Osteocyte (in vitro differentiated cells): ENCODE results near the gene RFX4. TPM values are rescaled to one million over a fixed set of nuclear protein-coding genes. Genes with fewer than 3 reads are reported as not detected.

ENCODE experiments used
- DNase-seq: peaks from one replicate; pipeline ENCODE4 v3.0.0; 2021; ENCODE audit warnings: mixed read lengths; ENCODE audit not compliant: unreplicated experiment; ENCODE audit errors: extremely low spot score
- H3K27ac Mint-ChIP-seq: one replicate; pipeline ENCODE4 v1.8.0; 2021; ENCODE audit warnings: mild to moderate bottlenecking, mixed read lengths; ENCODE audit not compliant: unreplicated experiment
- H3K27me3 Mint-ChIP-seq: one replicate; pipeline ENCODE4 v1.8.0; 2021; ENCODE audit warnings: mixed read lengths; ENCODE audit not compliant: unreplicated experiment
- H3K36me3 Mint-ChIP-seq: one replicate; pipeline ENCODE4 v1.8.0; 2021; ENCODE audit warnings: mixed read lengths; ENCODE audit not compliant: unreplicated experiment
- H3K4me1 Mint-ChIP-seq: one replicate; pipeline ENCODE4 v1.8.0; 2021; ENCODE audit warnings: mixed read lengths; ENCODE audit not compliant: unreplicated experiment
- H3K4me3 Mint-ChIP-seq: one replicate; pipeline ENCODE4 v1.8.0; 2021; ENCODE audit warnings: mild to moderate bottlenecking, moderate library complexity, mixed read lengths; ENCODE audit not compliant: unreplicated experiment
- H3K9me3 Mint-ChIP-seq: one replicate; pipeline ENCODE4 v1.8.0; 2021; ENCODE audit warnings: mixed read lengths; ENCODE audit not compliant: unreplicated experiment
- total RNA-seq: library from RNA; stranded (reverse); gene quantifications from 2 replicates; pipeline ENCODE4 v1.2.1, GENCODE V29; 2021
- TF ChIP-seq, protein P1 (sequence below): fragments of 200-600 bp; sonication (generic); IDR thresholded peaks from 2 replicates; pipeline ENCODE4 v1.5.0; 2021; ENCODE audit warnings: antibody characterized with exemption, mild to moderate bottlenecking, moderate library complexity

RFX4 gene
- total RNA-seq, 1 donor from 2014 or later = not detected

DNA sequence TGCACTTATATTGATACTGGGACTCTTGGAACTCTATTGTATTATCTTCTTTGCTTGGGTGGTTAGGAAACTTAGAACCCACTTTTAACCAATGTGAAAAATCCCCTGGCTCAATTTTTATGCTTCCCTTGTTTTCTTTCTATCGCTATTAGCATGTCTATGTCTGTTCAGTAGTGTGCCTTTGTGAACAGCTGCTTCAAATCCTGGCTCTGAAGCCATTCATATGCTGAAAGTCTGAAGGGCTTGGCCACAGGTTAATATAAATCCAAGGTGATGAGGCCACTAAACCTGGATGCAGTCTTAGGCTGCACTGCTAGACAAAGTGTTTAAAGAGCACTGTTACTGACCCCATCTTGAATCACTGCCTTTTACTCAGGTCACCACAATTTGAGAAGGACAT is 96.8 kb downstream of the RFX4 start:
- H3K27me3 Mint-ChIP-seq = peaks cover 24% of the 10 kb centered on the region
- H3K4me1 Mint-ChIP-seq = no peaks in the 10 kb centered on the region
- TF ChIP-seq, protein P1, sequence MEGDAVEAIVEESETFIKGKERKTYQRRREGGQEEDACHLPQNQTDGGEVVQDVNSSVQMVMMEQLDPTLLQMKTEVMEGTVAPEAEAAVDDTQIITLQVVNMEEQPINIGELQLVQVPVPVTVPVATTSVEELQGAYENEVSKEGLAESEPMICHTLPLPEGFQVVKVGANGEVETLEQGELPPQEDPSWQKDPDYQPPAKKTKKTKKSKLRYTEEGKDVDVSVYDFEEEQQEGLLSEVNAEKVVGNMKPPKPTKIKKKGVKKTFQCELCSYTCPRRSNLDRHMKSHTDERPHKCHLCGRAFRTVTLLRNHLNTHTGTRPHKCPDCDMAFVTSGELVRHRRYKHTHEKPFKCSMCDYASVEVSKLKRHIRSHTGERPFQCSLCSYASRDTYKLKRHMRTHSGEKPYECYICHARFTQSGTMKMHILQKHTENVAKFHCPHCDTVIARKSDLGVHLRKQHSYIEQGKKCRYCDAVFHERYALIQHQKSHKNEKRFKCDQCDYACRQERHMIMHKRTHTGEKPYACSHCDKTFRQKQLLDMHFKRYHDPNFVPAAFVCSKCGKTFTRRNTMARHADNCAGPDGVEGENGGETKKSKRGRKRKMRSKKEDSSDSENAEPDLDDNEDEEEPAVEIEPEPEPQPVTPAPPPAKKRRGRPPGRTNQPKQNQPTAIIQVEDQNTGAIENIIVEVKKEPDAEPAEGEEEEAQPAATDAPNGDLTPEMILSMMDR = no peak
- no peaks in the 10 kb centered on the region for H3K9me3 Mint-ChIP-seq
- H3K4me3 Mint-ChIP-seq = no peak overlapping the region
- H3K27ac Mint-ChIP-seq = no peak overlapping the region
- H3K36me3 Mint-ChIP-seq = no peaks in the 10 kb centered on the region
- DNase-seq = no peak

DNA sequence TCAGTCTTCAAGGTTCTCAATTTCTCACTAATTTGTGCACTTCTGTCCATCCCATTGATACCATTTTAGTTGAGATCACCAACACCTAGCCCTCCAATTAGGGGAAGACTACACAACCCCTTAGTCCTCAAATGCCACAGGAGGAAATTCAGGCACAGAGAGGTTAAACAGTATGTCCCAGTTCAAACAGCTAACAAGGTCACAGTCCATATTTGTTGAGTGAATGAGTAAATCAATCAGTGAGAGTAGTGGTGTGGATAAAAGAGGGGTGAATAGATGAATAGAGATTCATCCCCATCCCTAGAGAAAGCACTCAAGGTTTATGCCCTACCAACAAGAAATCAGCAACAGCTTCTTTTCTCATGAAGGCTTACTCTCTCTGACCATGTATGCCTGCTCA is 97.5 kb downstream of the RFX4 start:
- H3K9me3 Mint-ChIP-seq = no peaks in the 10 kb centered on the region
- DNase-seq = no peak
- no peak overlapping the region for H3K4me3 Mint-ChIP-seq
- H3K36me3 Mint-ChIP-seq = no peaks in the 10 kb centered on the region
- no peak overlapping the region for H3K27ac Mint-ChIP-seq
- no peaks in the 10 kb centered on the region for H3K4me1 Mint-ChIP-seq
- TF ChIP-seq, protein P1 = no peak
- peaks cover 24% of the 10 kb centered on the region for H3K27me3 Mint-ChIP-seq

DNA sequence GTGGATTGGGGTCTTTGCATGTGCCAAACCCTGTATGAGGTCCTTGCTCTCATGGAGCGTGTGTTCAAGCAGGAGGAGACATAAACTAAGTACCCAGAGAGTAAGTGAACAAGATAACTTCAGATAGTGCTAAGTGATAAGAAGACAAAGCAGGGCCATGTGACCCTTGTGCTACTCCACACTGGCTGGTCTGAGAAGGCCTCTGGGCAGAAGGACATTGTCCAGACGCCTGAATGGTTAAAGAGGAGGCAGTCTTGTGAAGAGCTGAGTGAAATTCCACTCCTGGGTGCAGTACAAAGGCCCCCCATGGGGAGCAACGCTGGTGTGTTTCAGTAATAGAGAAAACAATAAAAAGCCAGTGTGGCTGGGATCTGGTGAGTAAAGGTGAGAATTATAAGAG is 98.4 kb downstream of the RFX4 start:
- Mint-ChIP-seq H3K4me3 (no peak overlapping the region), H3K27me3 (peaks cover 18% of the 10 kb centered on the region), H3K27ac (no peak overlapping the region), H3K4me1 (no peaks in the 10 kb centered on the region), H3K9me3 (no peaks in the 10 kb centered on the region), H3K36me3 (no peaks in the 10 kb centered on the region)
- TF ChIP-seq, protein P1 = no peak
- no peak for DNase-seq

DNA sequence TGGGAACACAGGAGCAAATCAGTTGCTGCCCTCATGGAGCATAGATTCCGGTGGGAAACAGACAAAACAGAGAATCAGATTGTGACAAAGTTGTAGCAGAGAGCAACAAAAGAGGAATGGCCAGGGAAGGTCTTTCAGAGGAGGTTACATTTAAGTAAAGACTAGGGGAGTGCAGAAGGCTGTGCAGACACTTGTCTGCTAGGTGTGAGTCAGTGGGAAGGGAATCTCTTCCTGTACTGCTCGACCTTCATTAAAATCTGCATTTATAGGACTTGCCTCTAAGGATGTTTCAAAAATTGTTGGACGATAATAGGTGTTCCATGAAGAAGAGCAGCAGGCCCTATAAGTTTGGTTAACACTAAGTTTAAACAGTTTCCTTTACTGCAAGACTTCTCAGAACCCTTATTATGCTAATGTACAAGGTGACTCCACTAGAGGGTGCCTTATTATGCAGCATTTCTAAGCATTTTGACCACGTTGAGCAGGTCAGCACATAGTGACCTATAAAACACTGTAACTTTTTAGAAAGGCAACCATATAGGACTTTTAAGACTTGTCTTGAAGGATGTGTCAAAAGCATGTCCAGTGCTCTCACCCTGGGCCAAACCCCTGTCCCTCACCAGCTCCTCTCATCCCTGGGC is 99.9 kb downstream of the RFX4 start:
- TF ChIP-seq, protein P1 = peak; percentile 43
- no peaks in the 10 kb centered on the region for H3K9me3 Mint-ChIP-seq
- no peaks in the 10 kb centered on the region for H3K36me3 Mint-ChIP-seq
- peaks cover 8% of the 10 kb centered on the region for H3K27me3 Mint-ChIP-seq
- H3K4me3 Mint-ChIP-seq = no peak overlapping the region
- H3K4me1 Mint-ChIP-seq = no peaks in the 10 kb centered on the region
- DNase-seq = no peak
- no peak overlapping the region for H3K27ac Mint-ChIP-seq

DNA sequence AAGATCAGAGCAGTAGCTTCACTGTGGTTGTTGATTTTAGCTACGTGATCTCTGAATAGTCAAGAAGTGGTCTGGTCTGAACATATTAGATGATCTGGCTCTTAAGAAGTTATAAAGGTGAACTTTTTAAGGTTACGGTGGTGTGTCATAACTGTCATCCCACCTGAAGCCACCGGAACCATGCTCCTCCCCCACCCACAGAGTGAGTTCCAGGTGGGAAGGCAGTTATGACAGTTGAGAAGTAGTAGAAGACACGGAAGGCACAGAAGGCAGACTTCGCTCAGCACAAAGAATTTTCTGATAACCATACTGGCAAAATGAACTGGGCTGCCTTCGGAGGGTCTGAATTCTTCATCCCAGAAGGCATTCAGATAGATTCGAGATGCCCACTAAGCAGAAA is 101.7 kb downstream of the RFX4 start:
- Mint-ChIP-seq H3K27me3 (peaks cover 8% of the 10 kb centered on the region), H3K27ac (no peak overlapping the region), H3K4me1 (no peaks in the 10 kb centered on the region), H3K4me3 (no peak overlapping the region), H3K9me3 (no peaks in the 10 kb centered on the region), H3K36me3 (no peaks in the 10 kb centered on the region)
- DNase-seq = no peak
- TF ChIP-seq, protein P1 = no peak
